PC-9 (cell line): ENCODE measurements around the gene LSS. TPM values are rescaled to one million over a fixed set of nuclear protein-coding genes. Genes with fewer than 3 reads are reported as not detected.
"Not testable (repeated sequence)": the region's sequence is repeated elsewhere in the genome, so short reads cannot be mapped to it uniquely, and the experiment has no call there.

Experiments
- BruUV-seq: library from RNA; stranded (reverse); fragments of 400-500 nt; replicated peaks from 2 replicates; lab custom pipeline; 2021; lab: Mats Ljungman, UMichigan
- CTCF ChIA-PET: fragments of 300-600 bp; sonication (Branson Sonifier 250); formaldehyde crosslinking; loops from one replicate; lab custom pipeline; 2022; ENCODE audit warnings: antibody characterized with exemption; lab: Charles Lee
- POLR2A ChIA-PET: fragments of 300-600 bp; sonication (Branson Sonifier 250); formaldehyde crosslinking; loops from one replicate; lab custom pipeline; 2022; ENCODE audit warnings: antibody characterized with exemption; ENCODE audit not compliant: unreplicated experiment; lab: Charles Lee
- DNase-seq, 2 experiments: peaks; one replicate each; pipeline versions ENCODE4 v3.0.0 to v3.0.0-alpha.2; 2015 to 2022; ENCODE audit warnings: mixed read lengths in 1 of 2
- H2AFZ ChIP-seq: fragments of 200-600 bp; sonication (generic); 2 replicates; pipeline ENCODE4 v1.8.1; 2017; ENCODE audit warnings: antibody characterized with exemption
- H3F3A ChIP-seq: fragments of 200-600 bp; sonication (generic); 2 replicates; pipeline ENCODE4 v1.8.1; 2017; ENCODE audit warnings: antibody characterized with exemption, mild to moderate bottlenecking, low read depth; ENCODE audit not compliant: insufficient read depth
- H3K27ac ChIP-seq: fragments of 200-600 bp; sonication (generic); 2 replicates; pipeline ENCODE4 v1.6.1; 2016; ENCODE audit warnings: mixed run types
- H3K27me3 ChIP-seq: fragments of 200-600 bp; sonication (generic); 2 replicates; pipeline ENCODE4 v1.6.1; 2016; ENCODE audit warnings: low read depth, mixed run types; ENCODE audit not compliant: insufficient read depth
- H3K36me3 ChIP-seq: fragments of 200-600 bp; sonication (generic); 2 replicates; pipeline ENCODE4 v1.6.1; 2016; ENCODE audit warnings: low read depth, mixed run types
- H3K4me1 ChIP-seq: fragments of 200-600 bp; sonication (generic); replicated peaks from 2 replicates; pipeline ENCODE4 v1.6.1; 2016; ENCODE audit warnings: mixed run types; ENCODE audit not compliant: insufficient read depth
- H3K4me2 ChIP-seq: fragments of 200-600 bp; sonication (generic); 2 replicates; pipeline ENCODE4 v1.6.1; 2017; ENCODE audit warnings: mixed run types
- H3K4me3 ChIP-seq: fragments of 200-600 bp; sonication (generic); 2 replicates; pipeline ENCODE4 v1.6.1; 2016; ENCODE audit warnings: mixed run types
- H3K79me2 ChIP-seq: fragments of 200-600 bp; sonication (generic); 2 replicates; pipeline ENCODE4 v1.6.1; 2017; ENCODE audit warnings: low read depth, mixed run types
- H3K9me2 ChIP-seq: fragments of 200-600 bp; sonication (generic); 2 replicates; pipeline ENCODE4 v1.8.1; 2017; ENCODE audit warnings: mild to moderate bottlenecking; ENCODE audit not compliant: insufficient read depth
- H3K9me3 ChIP-seq: fragments of 200-600 bp; sonication (generic); 2 replicates; pipeline ENCODE4 v1.8.1; 2016; ENCODE audit warnings: low read depth; ENCODE audit not compliant: insufficient read depth
- H4K20me1 ChIP-seq: fragments of 200-600 bp; sonication (generic); 2 replicates; pipeline ENCODE4 v1.8.1; 2017; ENCODE audit not compliant: insufficient read depth
- EZH2 ChIP-seq: fragments of 200-600 bp; sonication (generic); IDR thresholded peaks from 2 replicates; pipeline ENCODE4 v1.8.0; 2017; ENCODE audit warnings: antibody characterized with exemption, low read depth
- intact Hi-C: fragments of 100-400 bp; cut with micrococcal nuclease; formaldehyde crosslinking; loops from one replicate; pipeline ENCODE4 v1.10.0; 2022; ENCODE audit not compliant: unreplicated experiment
- total RNA-seq: library from RNA; stranded (reverse); gene quantifications from 2 replicates; pipeline ENCODE4 v1.2.3, GENCODE V29; 2021
- TF ChIP-seq, protein P1 (sequence below): fragments of 200-600 bp; sonication (generic); conservative IDR thresholded peaks from 2 replicates; pipeline ENCODE4 v1.6.1; 2017; ENCODE audit warnings: mixed run types, antibody characterized with exemption, mild to moderate bottlenecking, moderate library complexity

Gene LSS
- total RNA-seq, 1 experiment from 2014 or later: 92.3 TPM

DNA sequence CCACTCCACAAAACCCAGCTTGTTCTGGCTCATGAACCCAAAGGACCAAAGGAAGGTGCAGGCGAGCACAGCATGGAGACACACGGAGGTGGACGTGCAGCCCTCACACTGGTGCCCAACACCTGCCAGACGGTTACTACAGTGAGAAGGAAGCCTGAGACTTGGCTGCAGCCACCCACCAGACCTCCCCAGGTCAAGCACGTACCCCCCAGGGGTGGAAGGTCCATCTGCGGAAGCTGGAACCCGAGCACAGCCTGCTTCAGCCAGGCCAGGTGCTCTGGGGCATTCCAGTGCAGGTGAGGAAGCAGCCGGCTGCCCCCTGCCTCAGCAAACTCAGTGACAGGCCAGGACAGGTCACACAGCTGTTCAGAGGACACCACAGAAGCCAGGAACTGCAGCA is 16.0 kb upstream of the LSS start:
- Histone ChIP-seq H3K27me3 (no peaks in the 10 kb centered on the region), H3K9me2 (no peaks in the 10 kb centered on the region), H3K4me1 (no peaks in the 10 kb centered on the region), H3K36me3 (no peaks in the 10 kb centered on the region; the same call in 1 of the 2 replicates), H4K20me1 (no peaks in the 10 kb centered on the region), H3K79me2 (no peaks in the 10 kb centered on the region), H3K4me2 (no peak overlapping the region), H3K4me3 (no peak overlapping the region), H2AFZ (no peak overlapping the region), H3K27ac (no peak overlapping the region), H3F3A (no peaks in the 10 kb centered on the region), H3K9me3 (no peaks in the 10 kb centered on the region)
- no TSS peak for BruUV-seq
- CTCF ChIA-PET: no interaction called here
- no peak for DNase-seq
- intact Hi-C loops: no loop called here
- POLR2A ChIA-PET: interaction anchor here (0.6 kb wide), 1 partner anchor 108 kb away, joined by 3 read pairs; no protein-coding TSS in a partner anchor
- TF ChIP-seq EZH2: no peak
- TF ChIP-seq, protein P1, sequence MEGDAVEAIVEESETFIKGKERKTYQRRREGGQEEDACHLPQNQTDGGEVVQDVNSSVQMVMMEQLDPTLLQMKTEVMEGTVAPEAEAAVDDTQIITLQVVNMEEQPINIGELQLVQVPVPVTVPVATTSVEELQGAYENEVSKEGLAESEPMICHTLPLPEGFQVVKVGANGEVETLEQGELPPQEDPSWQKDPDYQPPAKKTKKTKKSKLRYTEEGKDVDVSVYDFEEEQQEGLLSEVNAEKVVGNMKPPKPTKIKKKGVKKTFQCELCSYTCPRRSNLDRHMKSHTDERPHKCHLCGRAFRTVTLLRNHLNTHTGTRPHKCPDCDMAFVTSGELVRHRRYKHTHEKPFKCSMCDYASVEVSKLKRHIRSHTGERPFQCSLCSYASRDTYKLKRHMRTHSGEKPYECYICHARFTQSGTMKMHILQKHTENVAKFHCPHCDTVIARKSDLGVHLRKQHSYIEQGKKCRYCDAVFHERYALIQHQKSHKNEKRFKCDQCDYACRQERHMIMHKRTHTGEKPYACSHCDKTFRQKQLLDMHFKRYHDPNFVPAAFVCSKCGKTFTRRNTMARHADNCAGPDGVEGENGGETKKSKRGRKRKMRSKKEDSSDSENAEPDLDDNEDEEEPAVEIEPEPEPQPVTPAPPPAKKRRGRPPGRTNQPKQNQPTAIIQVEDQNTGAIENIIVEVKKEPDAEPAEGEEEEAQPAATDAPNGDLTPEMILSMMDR: no peak

- Histone ChIP-seq H3K4me1 (no peaks in the 10 kb centered on the region), H3K27ac (no peak overlapping the region), H3K9me3 (no peaks in the 10 kb centered on the region), H3K36me3 (no peaks in the 10 kb centered on the region; the same call in 1 of the 2 replicates), H4K20me1 (no peaks in the 10 kb centered on the region), H3K4me2 (no peak overlapping the region), H3K27me3 (no peaks in the 10 kb centered on the region), H3F3A (no peaks in the 10 kb centered on the region), H3K9me2 (no peaks in the 10 kb centered on the region), H3K79me2 (no peaks in the 10 kb centered on the region), H3K4me3 (no peak overlapping the region), H2AFZ (no peak overlapping the region)
- intact Hi-C loops: no loop called here
- no peak for DNase-seq
- BruUV-seq: no TSS peak
- TF ChIP-seq EZH2: no peak
- TF ChIP-seq, protein P1: no peak
- CTCF ChIA-PET: no interaction called here
- POLR2A ChIA-PET: no interaction called here
Observed at GRCh38 chr21:46243960-46244361, 15.4 kb upstream of the LSS start.

- DNase-seq: no peak
- no peak overlapping the region for H3K4me3 ChIP-seq
- BruUV-seq: no TSS peak
- no peaks in the 10 kb centered on the region for H3K27me3 ChIP-seq
- no peaks in the 10 kb centered on the region for H3K9me2 ChIP-seq
- CTCF ChIA-PET: no interaction called here
- intact Hi-C loops: no loop called here
- POLR2A ChIA-PET: no interaction called here
- H3F3A ChIP-seq: peaks cover under 1% of the 10 kb centered on the region; the same call in 1 of the 2 replicates
- TF ChIP-seq, protein P1: no peak
- TF ChIP-seq EZH2: no peak
- H3K4me1 ChIP-seq: no peaks in the 10 kb centered on the region
- no peaks in the 10 kb centered on the region for H3K79me2 ChIP-seq
- H3K36me3 ChIP-seq: no peaks in the 10 kb centered on the region; the same call in 1 of the 2 replicates
- H2AFZ ChIP-seq: no peak overlapping the region
- H3K9me3 ChIP-seq: no peaks in the 10 kb centered on the region
- no peak overlapping the region for H3K4me2 ChIP-seq
- H4K20me1 ChIP-seq: no peaks in the 10 kb centered on the region
- H3K27ac ChIP-seq: no peak overlapping the region
Observed at GRCh38 chr21:46243325-46243724, 14.8 kb upstream of the LSS start.

DNA sequence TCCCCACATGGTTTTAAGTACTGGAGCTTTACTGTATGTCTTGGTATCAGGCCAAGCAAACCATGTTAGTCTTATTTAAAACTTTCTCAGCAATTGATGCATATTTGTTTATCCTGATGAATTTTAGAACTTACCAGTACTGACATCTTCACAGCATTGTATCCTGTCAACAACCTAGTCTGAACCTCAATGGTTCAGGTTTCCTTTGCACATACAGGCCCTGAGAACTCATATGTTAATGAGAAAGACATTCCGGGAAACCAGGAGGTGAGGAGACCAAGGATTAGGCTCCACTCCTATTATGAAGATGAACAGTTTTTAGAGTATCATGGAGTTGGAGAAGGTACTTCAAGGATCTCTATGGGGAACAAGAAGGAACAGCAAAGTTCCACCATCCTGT is 13.0 kb upstream of the LSS start:
- H3K4me2 ChIP-seq, H3K27ac ChIP-seq, POLR2A ChIA-PET, H2AFZ ChIP-seq, H3K9me3 ChIP-seq, CTCF ChIA-PET, H3F3A ChIP-seq, H3K79me2 ChIP-seq, intact Hi-C loops, BruUV-seq, H3K9me2 ChIP-seq, H4K20me1 ChIP-seq, H3K4me3 ChIP-seq, H3K27me3 ChIP-seq, H3K36me3 ChIP-seq, H3K4me1 ChIP-seq, DNase-seq: not testable (repeated sequence)
